T-cell (primary cell): Measurements from ENCODE around the gene HECW1. TPM values are rescaled to one million over a fixed set of nuclear protein-coding genes. Genes with fewer than 3 reads are reported as not detected.

Experiments used
- ATAC-seq, 4 experiments: fragments of 200-7000 bp in 3 of 4; fragments of 150-1000 bp in 1 of 4; cut with Tn5 transposase; replicated peaks in 1 of 4; 1 replicate in 3 of 4; 2 replicates in 1 of 4; pipeline ENCODE4 v1.10.0; 2021; ENCODE audit warnings: moderate library complexity in 3 of 4, mild to moderate bottlenecking in 2 of 4, moderate number of reproducible peaks in 1 of 4
- CTCF ChIA-PET, 2 donors: fragments of 300-600 bp; sonication (Branson Sonifier 250); formaldehyde crosslinking; loops; one replicate each; lab custom pipeline; 2022; ENCODE audit warnings: antibody characterized with exemption in 2 of 2; lab: Charles Lee
- POLR2A ChIA-PET, 2 donors: fragments of 300-600 bp; sonication (Branson Sonifier 250); formaldehyde crosslinking; loops; one replicate each; lab custom pipeline; 2022; ENCODE audit warnings: antibody characterized with exemption in 2 of 2; lab: Charles Lee
- DNase-seq, 35 experiments: peaks; one replicate each; pipeline versions ENCODE4 v3.0.0 to v3.0.0-alpha.2; 2013 to 2023
- H3K27ac ChIP-seq: one replicate; pipeline ENCODE4 v1.5.1; 2013; ENCODE audit warnings: low read length
- H3K27me3 ChIP-seq, 2 experiments: replicated peaks in 1 of 2; 1 replicate in 1 of 2; 2 replicates in 1 of 2; pipeline versions ENCODE4 v1.6.1 to v1.7.0; 2013; ENCODE audit warnings: low read length in 1 of 2, mixed read lengths in 1 of 2; ENCODE audit not compliant: control insufficient read depth in 2 of 2, insufficient read depth in 2 of 2; ENCODE audit errors: extremely low read depth in 1 of 2
- H3K36me3 ChIP-seq, 2 donors: 1 replicate in 1 of 2; 2 replicates in 1 of 2; pipeline versions ENCODE4 v1.6.1 to v1.7.0; 2013; ENCODE audit warnings: low read length in 1 of 2; ENCODE audit not compliant: control insufficient read depth in 2 of 2, insufficient read depth in 1 of 2; ENCODE audit errors: extremely low read depth in 1 of 2
- H3K4me1 ChIP-seq, 2 experiments: 1 replicate in 1 of 2; 2 replicates in 1 of 2; pipeline versions ENCODE4 v1.6.1 to v1.7.0; 2013; ENCODE audit warnings: low read length in 2 of 2, mixed read lengths in 1 of 2; ENCODE audit not compliant: insufficient read depth in 2 of 2, control insufficient read depth in 1 of 2; ENCODE audit errors: extremely low read depth in 1 of 2
- H3K4me3 ChIP-seq, 2 donors: 1 replicate in 1 of 2; 2 replicates in 1 of 2; pipeline versions ENCODE4 v1.5.1 to v1.7.0; 2013; ENCODE audit warnings: mild to moderate bottlenecking in 2 of 2, low read length in 1 of 2, moderate library complexity in 1 of 2; ENCODE audit not compliant: control insufficient read depth in 1 of 2; ENCODE audit errors: extremely low read depth in 1 of 2
- H3K9me3 ChIP-seq: 2 replicates; pipeline ENCODE4 v1.7.0; 2013
- H3K27ac Mint-ChIP-seq, 2 donors: one replicate each; pipeline ENCODE4 v1.8.0; 2020 to 2021; ENCODE audit warnings: mild to moderate bottlenecking in 2 of 2, mixed read lengths in 2 of 2
- H3K27me3 Mint-ChIP-seq, 2 donors: one replicate each; pipeline ENCODE4 v1.8.0; 2021 to 2022; ENCODE audit warnings: mixed read lengths in 2 of 2
- H3K36me3 Mint-ChIP-seq: one replicate; pipeline ENCODE4 v1.8.0; 2021; ENCODE audit warnings: mixed read lengths
- H3K4me1 Mint-ChIP-seq, 3 donors: one replicate each; pipeline ENCODE4 v1.8.0; 2020 to 2022; ENCODE audit warnings: mixed read lengths in 3 of 3, mild to moderate bottlenecking in 1 of 3
- H3K4me3 Mint-ChIP-seq, 3 donors: one replicate each; pipeline ENCODE4 v1.8.0; 2020 to 2022; ENCODE audit warnings: mild to moderate bottlenecking in 3 of 3, mixed read lengths in 3 of 3, moderate library complexity in 3 of 3
- H3K9me3 Mint-ChIP-seq, 3 donors: one replicate each; pipeline ENCODE4 v1.8.0; 2020 to 2022; ENCODE audit warnings: mixed read lengths in 3 of 3
- WGBS: methylation state at CpG from one replicate; pipeline ENCODE4 v1.1.5; 2013; ENCODE audit warnings: missing lambda C conversion rate; ENCODE audit not compliant: insufficient coverage; 5-methylcytosine and 5-hydroxymethylcytosine counted together
- total RNA-seq, 35 experiments: library from RNA in 6 of 35; stranded (reverse) in 6 of 35; fragments of 120-200 nt in 1 of 35; gene quantifications; one replicate each; pipeline versions ENCODE4 v1.2.1 to v1.2.4 and lab custom pipeline; 2013 to 2026

HECW1 gene
- total RNA-seq, 5 donors from 2014 or later (not counting 1 experiment from before 2014, with no cell fraction given), result not detected

- no peak overlapping the region for H3K27ac Mint-ChIP-seq
- 91% methylated on average over 3 of the region's 5 CpGs for WGBS
- H3K27me3 Mint-ChIP-seq, result peaks cover 24 to 43% of the 10 kb centered on the region in 2 donors
- Histone ChIP-seq H3K27ac (no peak overlapping the region), H3K4me1 (no peaks in the 10 kb centered on the region), H3K4me3 (no peak overlapping the region), H3K27me3 (peaks cover 0 to 11% of the 10 kb centered on the region in 2 experiments), H3K36me3 (no peaks in the 10 kb centered on the region), H3K9me3 (no peaks in the 10 kb centered on the region)
- ChIA-PET POLR2A (no interaction called here), CTCF (no interaction called here)
- ATAC-seq (no peak), DNase-seq (no peak)
- no peak overlapping the region for H3K4me3 Mint-ChIP-seq
- no peaks in the 10 kb centered on the region for H3K4me1 Mint-ChIP-seq
- no peaks in the 10 kb centered on the region for H3K36me3 Mint-ChIP-seq
- no peaks in the 10 kb centered on the region for H3K9me3 Mint-ChIP-seq
Measured at GRCh38 chr7:43142703-43143102, 30.3 kb downstream of the HECW1 start.

DNA sequence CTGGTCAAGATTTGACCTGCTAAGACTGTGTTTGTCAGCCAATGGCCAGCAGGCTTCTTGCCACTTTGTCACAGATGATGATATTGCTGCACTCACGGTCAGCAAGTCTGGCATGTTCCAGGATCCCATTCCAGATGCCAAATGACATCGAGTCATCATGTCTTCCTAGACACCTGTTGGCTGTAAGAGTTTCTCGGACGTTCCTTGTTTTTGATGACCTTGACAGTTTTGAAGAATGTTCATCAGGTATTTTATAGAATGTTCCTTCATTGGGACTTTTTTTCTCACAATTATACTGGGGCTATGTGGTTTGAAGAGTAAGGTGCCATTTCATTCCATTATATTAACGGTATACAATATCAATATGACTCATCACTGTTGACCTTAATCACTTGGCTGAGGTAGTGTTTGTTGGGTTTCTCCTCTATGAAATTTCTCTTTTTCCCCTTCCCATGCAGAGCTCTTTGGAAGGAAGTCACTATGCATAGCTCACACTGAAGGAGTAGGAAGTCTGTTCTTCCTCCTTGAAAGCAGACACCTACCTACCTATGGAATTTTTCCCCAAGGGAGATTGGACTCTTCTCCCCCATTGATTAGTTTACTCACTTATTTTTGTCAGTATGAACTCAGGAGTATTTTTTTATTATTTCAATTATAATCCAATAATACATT lies 31.6 kb downstream of the HECW1 start:
- WGBS, result 75% methylated on average over 1 of the region's 5 CpGs
- Mint-ChIP-seq H3K27ac (no peak overlapping the region), H3K4me1 (no peaks in the 10 kb centered on the region), H3K27me3 (peaks cover 20 to 40% of the 10 kb centered on the region in 2 donors), H3K36me3 (no peaks in the 10 kb centered on the region), H3K4me3 (no peak overlapping the region), H3K9me3 (no peaks in the 10 kb centered on the region)
- Histone ChIP-seq H3K27me3 (peaks cover 0 to 11% of the 10 kb centered on the region in 2 experiments), H3K36me3 (no peaks in the 10 kb centered on the region), H3K27ac (no peak overlapping the region), H3K9me3 (no peaks in the 10 kb centered on the region), H3K4me3 (no peak overlapping the region), H3K4me1 (no peaks in the 10 kb centered on the region)
- ChIA-PET CTCF (no interaction called here), POLR2A (no interaction called here)
- ATAC-seq (no peak), DNase-seq (no peak)

- peaks cover 24 to 34% of the 10 kb centered on the region in 2 donors for H3K27me3 Mint-ChIP-seq
Measured at GRCh38 chr7:43148161-43148731, 35.8 kb downstream of the HECW1 start.

GRCh38 chr7:43151076-43151475 lies 38.6 kb downstream of the HECW1 start:
- Histone ChIP-seq H3K27me3 (no peaks in the 10 kb centered on the region), H3K27ac (no peak overlapping the region), H3K36me3 (no peaks in the 10 kb centered on the region), H3K4me3 (no peak overlapping the region), H3K4me1 (no peaks in the 10 kb centered on the region), H3K9me3 (no peaks in the 10 kb centered on the region)
- Mint-ChIP-seq H3K27me3 (peaks cover 18 to 20% of the 10 kb centered on the region in 2 donors), H3K27ac (no peak overlapping the region), H3K4me3 (no peak overlapping the region), H3K9me3 (no peaks in the 10 kb centered on the region), H3K4me1 (no peaks in the 10 kb centered on the region), H3K36me3 (no peaks in the 10 kb centered on the region)
- ChIA-PET CTCF (no interaction called here), POLR2A (no interaction called here)
- no CpG with 5 or more reads among the region's 1 CpG for WGBS
- DNase-seq (no peak), ATAC-seq (no peak)

More at GRCh38 chr7:43148161-43148731, 35.8 kb downstream of the HECW1 start:
- ChIA-PET POLR2A (interaction anchor here in 1 of 2 donors (0.6 kb wide), 1 partner anchor 26 kb away, joined by 3 read pairs; no protein-coding TSS in a partner anchor), CTCF (no interaction called here)
- DNase-seq (no peak), ATAC-seq (no peak)
- Mint-ChIP-seq H3K4me3 (no peak overlapping the region), H3K9me3 (no peaks in the 10 kb centered on the region), H3K36me3 (no peaks in the 10 kb centered on the region), H3K27ac (no peak overlapping the region), H3K4me1 (no peaks in the 10 kb centered on the region)
- Histone ChIP-seq H3K4me1 (no peaks in the 10 kb centered on the region), H3K9me3 (no peaks in the 10 kb centered on the region), H3K4me3 (no peak overlapping the region), H3K36me3 (no peaks in the 10 kb centered on the region), H3K27ac (no peak overlapping the region), H3K27me3 (peaks cover 0 to 1% of the 10 kb centered on the region in 2 experiments)

DNA sequence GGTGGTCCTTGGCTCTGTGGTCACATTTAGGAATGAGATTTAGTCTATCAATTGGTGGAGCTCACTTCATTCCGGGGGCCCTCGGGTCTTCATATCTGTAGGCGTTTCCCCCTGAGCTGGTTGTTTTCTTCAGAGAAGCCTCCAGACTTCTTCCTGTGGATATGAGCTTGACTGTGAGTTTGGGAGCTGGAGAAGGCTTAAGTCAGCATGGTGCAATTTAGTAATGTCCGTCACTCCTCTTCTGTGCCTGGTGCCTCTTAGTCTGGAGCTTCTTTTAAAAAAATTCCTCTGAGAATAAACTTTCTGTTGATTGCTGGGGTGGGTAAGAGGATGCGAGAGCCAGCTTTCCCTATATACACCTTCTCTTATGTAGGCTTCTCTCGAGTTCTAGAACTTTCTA lies 40.2 kb downstream of the HECW1 start:
- no peak overlapping the region for H3K27ac Mint-ChIP-seq
- H3K9me3 ChIP-seq, result no peaks in the 10 kb centered on the region
- H3K9me3 Mint-ChIP-seq, result peaks cover 0 to 4% (median 0%) of the 10 kb centered on the region in 3 donors
- WGBS, result no CpG with 5 or more reads among the region's 6 CpGs
- no peaks in the 10 kb centered on the region for H3K4me1 Mint-ChIP-seq
- H3K27me3 ChIP-seq, result no peaks in the 10 kb centered on the region
- ChIA-PET CTCF (no interaction called here), POLR2A (no interaction called here)
- no peak overlapping the region for H3K27ac ChIP-seq
- H3K36me3 Mint-ChIP-seq, result no peaks in the 10 kb centered on the region
- no peaks in the 10 kb centered on the region for H3K4me1 ChIP-seq
- ATAC-seq (no peak), DNase-seq (no peak)
- peaks cover 9 to 14% of the 10 kb centered on the region in 2 donors for H3K27me3 Mint-ChIP-seq
- no peak overlapping the region for H3K4me3 ChIP-seq
- no peaks in the 10 kb centered on the region for H3K36me3 ChIP-seq
- no peak overlapping the region for H3K4me3 Mint-ChIP-seq

DNA sequence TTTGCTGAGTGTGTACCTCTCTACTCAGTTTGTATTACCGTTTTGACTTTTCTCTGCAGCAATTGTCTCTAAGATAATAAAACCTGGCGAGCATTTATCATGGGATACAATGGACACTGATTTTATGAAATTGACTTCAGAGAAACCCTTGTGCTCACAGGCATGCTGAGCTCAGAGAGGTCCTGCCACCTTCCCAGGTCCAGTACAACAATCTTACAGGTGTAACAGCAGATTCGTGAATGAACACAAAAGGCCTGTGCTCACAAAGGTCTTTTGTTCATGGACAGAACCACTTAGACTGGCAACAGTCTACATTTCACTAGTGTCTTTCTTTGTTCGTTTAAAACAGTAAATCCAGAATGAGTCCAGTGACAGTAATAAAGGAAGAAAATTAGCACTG lies 43.2 kb downstream of the HECW1 start:
- DNase-seq (no peak), ATAC-seq (no peak)
- no peak overlapping the region for H3K4me3 ChIP-seq
- Mint-ChIP-seq H3K27me3 (peaks cover 7 to 14% of the 10 kb centered on the region in 2 donors), H3K27ac (no peak overlapping the region), H3K36me3 (no peaks in the 10 kb centered on the region), H3K4me3 (no peak overlapping the region), H3K9me3 (peaks cover 0 to 4% (median 0%) of the 10 kb centered on the region in 3 donors), H3K4me1 (no peaks in the 10 kb centered on the region)
- no peaks in the 10 kb centered on the region for H3K9me3 ChIP-seq
- H3K27ac ChIP-seq, result no peak overlapping the region
- H3K27me3 ChIP-seq, result no peaks in the 10 kb centered on the region
- ChIA-PET POLR2A (no interaction called here), CTCF (no interaction called here)
- H3K4me1 ChIP-seq, result no peaks in the 10 kb centered on the region
- no peaks in the 10 kb centered on the region for H3K36me3 ChIP-seq
- WGBS, result 70% methylated on average over 2 of the region's 4 CpGs
